Hematopoietic multipotent progenitor cell treated with erythropoietin and hydrocortisone succinate and interleukin-3 and kit ligand, for 4 days (in vitro differentiated cells): ENCODE results near the gene GAS1.

Experiments used
- DNase-seq: peaks from one replicate; pipeline ENCODE4 v3.0.0-alpha.2; 2015

Gene GAS1

DNA sequence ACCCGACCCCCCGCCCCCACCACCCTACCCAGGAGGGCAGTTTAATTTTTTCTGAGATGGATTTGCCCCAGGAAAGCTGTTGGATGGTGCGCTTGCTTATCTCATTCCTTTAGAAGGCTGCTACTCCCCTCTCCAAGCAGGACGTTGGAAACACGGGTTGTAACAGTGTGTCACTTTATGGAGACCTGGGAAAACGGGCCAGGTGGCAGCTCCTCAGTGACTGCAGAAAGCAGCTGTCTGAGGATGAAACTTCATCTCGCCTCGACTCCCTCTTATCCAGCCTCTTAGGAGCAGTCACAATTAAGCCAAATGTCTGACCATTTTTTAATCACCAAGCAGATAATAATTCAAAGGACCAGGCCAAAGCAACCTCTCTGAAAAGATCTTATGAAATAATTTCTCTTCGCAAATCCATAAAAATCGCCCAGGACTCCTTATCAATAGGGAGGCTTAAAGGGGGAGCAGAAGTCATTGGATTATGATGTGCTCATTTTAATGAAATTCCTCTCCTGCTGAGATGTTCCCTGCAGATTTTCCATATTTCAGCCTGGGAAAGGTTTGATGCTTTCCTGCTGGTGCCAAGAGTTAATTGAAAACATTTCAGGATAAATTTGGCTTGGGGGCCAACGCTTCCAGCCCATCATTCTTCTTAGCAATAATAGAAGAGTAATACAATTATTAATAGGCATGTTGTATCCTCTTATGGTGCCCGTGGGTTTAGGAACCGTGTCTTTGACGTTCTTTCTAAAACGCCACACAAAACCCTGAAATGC is 26.0 kb downstream of the GAS1 start:
- no peak for DNase-seq

DNA sequence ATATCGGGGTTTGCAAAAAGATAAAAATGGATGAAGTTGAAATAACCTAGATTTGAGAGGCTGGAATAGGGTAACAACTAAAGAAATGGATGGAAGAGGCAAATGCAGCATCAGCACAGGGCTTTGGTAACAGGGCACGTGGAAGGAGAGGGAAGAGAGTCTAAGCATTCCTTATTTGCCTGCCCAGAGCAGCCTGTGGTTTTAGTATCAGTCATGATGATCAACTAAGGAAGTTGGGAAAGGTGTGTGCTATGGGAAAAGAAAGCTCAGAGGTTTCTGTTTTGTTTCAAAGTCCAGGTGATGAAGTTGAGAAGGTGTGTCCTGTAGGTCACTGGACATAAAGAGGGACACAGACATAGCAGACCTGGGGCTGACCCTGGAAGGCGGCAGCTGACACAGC is 28.8 kb downstream of the GAS1 start:
- no peak for DNase-seq

DNA sequence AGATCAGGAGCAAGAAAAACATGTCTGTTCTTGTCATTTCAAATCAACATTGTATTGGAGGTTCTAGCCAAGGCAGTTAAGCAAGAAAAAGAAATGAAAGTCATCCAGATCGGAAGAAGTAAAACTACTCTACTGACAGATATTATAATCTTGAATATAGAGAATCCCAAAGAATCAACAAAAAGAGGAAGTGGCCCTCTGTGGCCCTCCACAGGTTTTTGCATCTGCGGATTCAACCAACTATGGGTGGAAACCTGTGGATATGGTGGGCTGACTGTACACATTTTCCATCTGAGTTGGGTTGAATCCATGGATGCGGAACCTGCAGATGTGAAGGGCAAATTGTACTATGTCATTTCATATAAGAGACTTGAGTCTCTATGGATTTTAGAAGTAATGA is 35.1 kb downstream of the GAS1 start:
- no peak for DNase-seq

DNA sequence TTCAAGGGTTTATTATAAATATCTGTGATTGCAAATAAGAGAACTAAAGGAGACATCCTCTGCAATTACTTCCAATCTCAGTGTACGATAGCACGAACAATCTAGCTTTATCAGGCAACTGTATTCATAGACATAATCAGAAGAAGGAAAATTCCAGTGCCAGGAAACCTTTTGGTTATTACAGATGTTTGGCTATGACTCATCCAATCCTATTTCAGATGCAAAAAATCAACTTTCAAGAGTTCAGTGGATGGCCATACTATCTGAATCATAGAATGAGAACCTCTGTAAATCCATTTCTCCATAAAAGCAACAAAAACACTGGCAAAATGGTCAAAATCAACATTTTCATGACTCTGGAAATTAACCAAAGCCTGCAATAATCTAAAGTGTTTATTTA is 37.9 kb downstream of the GAS1 start:
- DNase-seq: no peak

DNA sequence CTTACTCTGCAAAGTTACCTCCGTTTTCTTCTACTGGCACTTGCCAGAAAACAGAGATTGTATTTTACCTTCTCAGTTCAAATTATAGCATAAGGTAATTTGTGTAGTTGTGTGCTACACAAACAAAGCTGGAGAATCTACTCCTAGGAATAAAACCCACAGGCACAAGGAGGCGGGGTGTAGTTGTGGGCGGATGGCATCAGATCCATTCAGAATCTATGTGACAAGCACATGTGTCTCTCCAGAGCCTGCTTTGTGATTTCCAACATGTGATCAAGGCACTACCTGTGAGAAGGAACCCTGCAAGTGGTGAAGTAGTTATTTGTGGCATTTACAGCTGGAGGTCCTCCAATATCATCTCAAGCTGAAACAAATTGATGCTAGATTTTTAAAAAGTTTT is 39.0 kb downstream of the GAS1 start:
- no peak for DNase-seq

DNA sequence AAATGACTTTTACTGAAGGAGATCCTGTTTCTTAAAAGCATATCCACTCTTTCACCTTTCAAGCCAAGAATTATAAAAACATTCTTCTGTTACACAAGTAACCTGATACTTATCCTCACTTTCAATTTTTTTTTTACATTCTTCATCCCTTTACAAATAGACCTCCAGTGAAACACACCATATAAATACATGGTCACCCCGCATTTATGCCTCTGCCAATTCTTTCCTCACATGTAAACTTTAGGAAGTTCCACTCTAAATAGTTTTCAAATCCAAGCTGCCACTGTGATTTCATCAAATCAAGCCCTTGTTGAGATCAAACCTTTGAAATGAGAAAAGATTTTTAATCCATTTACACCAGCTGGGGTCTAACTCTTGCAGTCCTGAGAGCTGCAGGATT is 40.0 kb downstream of the GAS1 start:
- no peak for DNase-seq

DNA sequence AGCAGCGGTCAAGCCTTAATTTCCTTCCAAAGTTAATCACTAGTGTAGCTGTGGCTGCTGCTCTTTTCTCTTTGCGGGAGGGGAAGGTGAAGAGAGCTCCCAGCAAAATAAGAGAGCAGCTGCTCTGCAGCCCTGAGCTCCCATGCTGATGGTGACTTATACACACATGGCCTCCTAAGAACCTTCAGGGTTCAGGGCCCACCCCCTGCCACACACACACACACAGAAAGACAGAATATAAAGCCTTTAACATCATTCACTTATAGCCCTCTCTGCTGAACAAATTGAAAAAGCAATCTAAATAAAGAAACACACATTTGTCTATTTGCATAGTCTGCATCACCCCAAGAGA is 43.6 kb downstream of the GAS1 start:
- DNase-seq: no peak

DNA sequence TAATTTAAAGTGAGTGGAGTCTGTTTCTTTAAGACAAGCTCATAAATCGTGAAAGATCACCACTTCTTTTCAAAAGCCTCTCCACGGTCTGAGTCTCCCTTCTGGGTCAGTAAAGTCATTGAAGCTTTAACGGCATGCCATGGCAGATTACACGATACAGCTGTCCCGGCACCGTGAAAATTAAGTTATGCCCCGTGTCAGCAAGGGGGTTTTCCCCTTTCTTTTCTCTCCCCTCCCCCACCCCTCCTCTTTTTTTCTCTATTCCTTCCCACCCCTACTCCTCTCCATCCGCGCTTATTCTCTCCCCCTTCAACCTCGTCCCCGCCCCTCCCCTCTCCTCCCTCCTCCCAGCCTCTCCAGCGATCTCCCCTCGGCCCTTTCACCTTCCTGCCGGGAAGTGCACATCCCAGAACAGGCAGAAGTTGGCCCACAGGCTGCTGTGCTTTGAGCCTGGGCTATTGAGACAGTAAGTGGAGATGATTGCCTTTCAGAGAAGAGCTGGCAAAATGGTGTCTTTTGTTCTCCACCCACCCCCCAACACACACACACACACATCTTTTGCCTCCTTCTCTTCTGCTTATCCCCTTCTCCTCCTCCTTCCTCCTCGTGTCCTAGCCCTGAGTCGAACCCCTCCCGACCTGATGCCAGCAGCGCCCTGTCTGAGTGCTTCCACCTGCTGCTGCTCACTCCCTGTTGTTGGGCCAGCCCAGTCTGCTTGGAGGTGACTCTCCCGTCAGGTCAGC is 44.1 kb downstream of the GAS1 start:
- DNase-seq: no peak

DNA sequence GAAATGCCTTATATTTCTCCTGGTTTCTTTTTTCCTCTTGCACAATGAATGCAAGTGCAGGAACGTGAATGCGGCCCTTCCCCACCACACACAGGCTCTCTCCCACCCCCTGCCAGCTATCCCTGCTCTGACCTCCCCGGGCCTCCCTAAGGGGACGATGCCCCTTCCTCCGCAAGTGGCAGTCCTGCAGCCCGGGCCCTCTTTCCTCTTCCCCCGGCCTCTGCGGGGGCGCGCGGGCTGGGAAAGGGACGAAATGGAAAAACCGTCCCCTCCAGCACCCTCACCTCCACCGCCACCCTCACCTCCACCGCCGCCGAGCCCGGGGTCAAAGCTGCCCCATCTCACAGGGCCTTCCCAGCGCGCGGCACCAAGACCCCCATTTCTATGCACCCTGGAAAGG is 44.7 kb downstream of the GAS1 start:
- no peak for DNase-seq

DNA sequence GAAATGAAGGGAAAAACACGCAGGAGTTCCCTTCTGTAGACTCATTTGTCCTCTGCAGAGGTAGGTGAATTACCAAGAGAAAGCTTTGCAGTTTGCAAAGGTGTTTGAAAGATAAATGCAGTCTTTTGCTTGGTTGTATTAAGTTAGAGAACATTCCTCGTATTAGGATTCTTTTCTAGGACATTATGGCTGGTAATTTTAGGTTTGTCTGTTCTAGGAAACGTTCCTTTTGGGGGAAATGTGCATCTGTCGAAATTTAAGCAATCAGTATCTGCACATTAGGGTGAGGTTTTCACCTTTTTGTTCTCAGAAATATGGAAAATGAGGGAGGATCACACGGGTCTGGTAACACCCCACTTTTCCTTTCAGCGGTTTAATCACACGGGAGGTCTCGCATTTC is 45.1 kb downstream of the GAS1 start:
- no peak for DNase-seq

DNA sequence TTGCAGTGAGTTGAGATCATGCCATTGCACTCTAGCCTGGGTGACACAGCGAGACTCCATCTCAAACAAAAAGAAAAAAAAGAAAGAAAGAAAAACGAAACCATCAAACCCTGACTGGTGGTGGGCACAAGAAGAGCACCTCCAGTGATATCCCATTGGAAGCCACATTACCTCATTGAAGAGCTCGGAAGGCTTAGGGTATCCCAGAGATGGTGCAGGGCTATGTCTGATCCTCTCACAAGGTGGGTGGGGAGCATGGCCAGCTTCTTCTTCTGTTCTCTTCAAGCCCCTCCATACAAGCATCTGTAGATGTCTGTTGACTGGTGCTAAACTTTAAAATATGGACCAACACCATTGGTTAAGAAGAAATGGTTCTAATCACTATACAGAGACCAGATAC is 45.8 kb downstream of the GAS1 start:
- DNase-seq: no peak
